ENCODE measurements around the gene SYNJ2BP.

Gene SYNJ2BP

DNA sequence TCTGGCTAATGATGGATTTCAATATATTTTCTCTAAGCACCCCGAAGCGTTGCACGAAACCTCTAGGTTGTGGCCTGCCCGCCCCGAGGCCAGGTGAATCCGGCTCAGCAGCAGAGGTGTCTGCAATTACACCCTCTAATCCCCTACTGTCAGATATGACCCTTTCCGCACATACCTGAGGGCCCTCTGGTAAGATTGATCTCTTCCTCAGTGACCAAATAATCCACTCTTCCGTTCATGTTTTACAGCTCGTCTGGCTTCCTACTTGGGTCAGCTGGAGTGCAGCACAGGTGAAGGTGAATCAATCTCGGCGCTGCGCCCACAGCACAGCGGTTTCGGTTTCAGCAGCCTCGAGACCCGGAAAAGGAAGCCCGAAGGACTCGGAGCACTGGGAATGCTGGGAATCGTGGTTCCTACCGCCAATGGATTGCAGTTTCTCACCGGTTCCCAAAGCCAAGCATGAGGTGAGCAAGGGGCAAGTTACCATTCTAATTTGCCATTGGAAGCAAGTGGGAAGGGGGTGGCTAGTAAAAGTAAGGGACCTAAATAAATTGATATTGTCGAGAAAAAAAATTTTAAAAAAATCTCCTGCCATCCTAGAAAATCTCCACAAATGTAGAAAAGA is at the start of gene SYNJ2BP:
Gene SYNJ2BP (minus strand): TSS at position 366 of the 625 bp plus-strand sequence. CDS start 127 bp downstream, at position 239.
- Histone ChIP-seq H4K20me1 (ENCODE audit: insufficient read depth, low read length, poor library complexity, severe bottlenecking) (no peaks in the 10 kb centered on the region), H3K4me3 (ENCODE audit: low read length, poor library complexity, severe bottlenecking) (peak within 1 kb of the TSS; percentile 77), H3K9me2 (replicated peaks; ENCODE audit: low read depth, low read length) (no peaks in the 10 kb centered on the region), H2AFZ (ENCODE audit: low read length) (peak within 1 kb of the TSS; percentile 88), H3K4me2 (ENCODE audit: low read depth, low read length, poor library complexity, severe bottlenecking) (peak within 1 kb of the TSS; percentile 87), H3K36me3 (ENCODE audit: insufficient read depth, low read length) (no peaks in the 10 kb centered on the region), H3K4me1 (ENCODE audit: insufficient read depth, low read length, poor library complexity, severe bottlenecking) (peaks cover 37% of the 10 kb centered on the region), H3K79me2 (ENCODE audit: insufficient read depth, low read length) (peaks cover 24% of the 10 kb centered on the region), H3F3A (ENCODE audit: low read depth) (no peaks in the 10 kb centered on the region), H3K27me3 (ENCODE audit: insufficient read depth, low read length, poor library complexity, severe bottlenecking) (no peaks in the 10 kb centered on the region), H3K9me3 (ENCODE audit: insufficient read depth, low read depth, low read length) (no peaks in the 10 kb centered on the region), H3K9ac (ENCODE audit: low read depth, low read length, poor library complexity, severe bottlenecking) (peak within 1 kb of the TSS; percentile 63)
- TF ChIP-seq CTCF (conservative IDR thresholded peaks at IDR 0.05; ENCODE audit: low read length) (no peak), EZH2phosphoT487 (IDR thresholded peaks at IDR 0.05; ENCODE audit: borderline replicate concordance) (no peak)

DNA sequence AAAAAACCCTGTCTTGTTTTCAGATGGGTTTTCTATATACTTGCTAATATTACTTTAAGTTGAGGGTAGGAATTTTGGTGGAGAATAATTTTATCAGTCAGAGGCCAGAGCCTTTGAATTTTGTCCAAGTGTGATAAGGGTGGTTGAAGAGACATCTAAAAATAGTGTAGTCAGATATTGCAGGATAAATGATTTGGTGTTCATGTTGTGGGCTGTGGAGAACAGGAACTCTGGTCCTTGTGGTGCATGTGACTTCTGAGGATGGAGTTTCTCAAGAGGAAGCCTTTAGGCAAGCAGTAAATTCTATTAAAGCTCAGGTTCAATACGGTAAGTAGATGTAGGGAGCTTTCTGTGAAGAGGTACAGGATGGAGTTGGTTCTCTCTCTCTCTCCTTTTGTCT is 37.8 kb upstream of the SYNJ2BP start:
- H3K36me3 ChIP-seq (ENCODE audit: insufficient read depth, low read length), result no peaks in the 10 kb centered on the region
- no peak overlapping the region for H3K9ac ChIP-seq (ENCODE audit: low read depth, low read length, poor library complexity, severe bottlenecking)
- no peak overlapping the region for H3K4me3 ChIP-seq (ENCODE audit: low read length, poor library complexity, severe bottlenecking)
- H2AFZ ChIP-seq (ENCODE audit: low read length), result no peak overlapping the region
- H3K4me1 ChIP-seq (ENCODE audit: insufficient read depth, low read length, poor library complexity, severe bottlenecking), result peaks cover 10% of the 10 kb centered on the region
- no peaks in the 10 kb centered on the region for H3K79me2 ChIP-seq (ENCODE audit: insufficient read depth, low read length)
- H3F3A ChIP-seq (ENCODE audit: low read depth), result no peaks in the 10 kb centered on the region
- H3K4me2 ChIP-seq (ENCODE audit: low read depth, low read length, poor library complexity, severe bottlenecking), result no peak overlapping the region
- H4K20me1 ChIP-seq (ENCODE audit: insufficient read depth, low read length, poor library complexity, severe bottlenecking), result no peaks in the 10 kb centered on the region
- H3K27me3 ChIP-seq (ENCODE audit: insufficient read depth, low read length, poor library complexity, severe bottlenecking), result no peaks in the 10 kb centered on the region
- no peaks in the 10 kb centered on the region for H3K9me2 ChIP-seq (replicated peaks; ENCODE audit: low read depth, low read length)
- H3K9me3 ChIP-seq (ENCODE audit: insufficient read depth, low read depth, low read length), result no peaks in the 10 kb centered on the region
- TF ChIP-seq EZH2phosphoT487 (IDR thresholded peaks at IDR 0.05; ENCODE audit: borderline replicate concordance), result no peak
- no peak for TF ChIP-seq CTCF (conservative IDR thresholded peaks at IDR 0.05; ENCODE audit: low read length)

DNA sequence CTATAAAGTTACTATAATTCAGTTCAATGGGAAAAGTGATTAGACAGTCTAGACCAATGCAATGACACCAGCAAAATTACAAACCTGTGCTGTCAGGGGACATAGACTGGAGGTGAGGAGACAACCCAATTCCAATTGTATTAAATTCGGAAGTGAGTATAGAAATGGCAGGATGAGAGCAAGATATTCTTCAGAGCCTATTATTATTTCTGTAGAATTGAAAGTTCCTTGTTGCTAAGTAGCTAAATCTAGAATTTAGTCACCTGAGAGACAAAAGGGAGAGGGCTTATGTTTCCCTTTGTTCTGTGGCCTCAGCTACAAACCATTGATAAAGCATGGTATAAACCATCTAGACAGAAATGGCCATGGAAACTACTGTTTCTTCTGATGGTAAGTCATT is 35.0 kb upstream of the SYNJ2BP start, which contains the start of gene ADAM21:
Gene ADAM21 (plus strand): TSS at position 301 of the 400 bp plus-strand sequence. CDS start 5,326 bp downstream, outside the sequence.
- no peaks in the 10 kb centered on the region for H3F3A ChIP-seq (ENCODE audit: low read depth)
- TF ChIP-seq EZH2phosphoT487 (IDR thresholded peaks at IDR 0.05; ENCODE audit: borderline replicate concordance) (no peak), CTCF (conservative IDR thresholded peaks at IDR 0.05; ENCODE audit: low read length) (no peak)

More for the DNA sequence above, 35.0 kb upstream of the SYNJ2BP start, which contains the start of gene ADAM21:
- H3K36me3 ChIP-seq (ENCODE audit: insufficient read depth, low read length), result no peaks in the 10 kb centered on the region
- H3K4me3 ChIP-seq (ENCODE audit: low read length, poor library complexity, severe bottlenecking), result no peak within 1 kb of the TSS
- no peak within 1 kb of the TSS for H3K9ac ChIP-seq (ENCODE audit: low read depth, low read length, poor library complexity, severe bottlenecking)
- H3K4me1 ChIP-seq (ENCODE audit: insufficient read depth, low read length, poor library complexity, severe bottlenecking), result peaks cover 10% of the 10 kb centered on the region
- no peaks in the 10 kb centered on the region for H3K9me3 ChIP-seq (ENCODE audit: insufficient read depth, low read depth, low read length)
- H3K79me2 ChIP-seq (ENCODE audit: insufficient read depth, low read length), result no peaks in the 10 kb centered on the region
- no peak within 1 kb of the TSS for H3K4me2 ChIP-seq (ENCODE audit: low read depth, low read length, poor library complexity, severe bottlenecking)
- H3K27me3 ChIP-seq (ENCODE audit: insufficient read depth, low read length, poor library complexity, severe bottlenecking), result no peaks in the 10 kb centered on the region
- H3K9me2 ChIP-seq (replicated peaks; ENCODE audit: low read depth, low read length), result no peaks in the 10 kb centered on the region
- H2AFZ ChIP-seq (ENCODE audit: low read length), result no peak within 1 kb of the TSS
- H4K20me1 ChIP-seq (ENCODE audit: insufficient read depth, low read length, poor library complexity, severe bottlenecking), result no peaks in the 10 kb centered on the region

Data from Loucy (cell line).